NCI-H1694 (cell line): ENCODE data around the gene OR9I1.

ENCODE experiments used
- DNase-seq: peaks from one replicate; lab custom pipeline; 2025; lab: John Stamatoyannopoulos, UW

Gene OR9I1, protein sequence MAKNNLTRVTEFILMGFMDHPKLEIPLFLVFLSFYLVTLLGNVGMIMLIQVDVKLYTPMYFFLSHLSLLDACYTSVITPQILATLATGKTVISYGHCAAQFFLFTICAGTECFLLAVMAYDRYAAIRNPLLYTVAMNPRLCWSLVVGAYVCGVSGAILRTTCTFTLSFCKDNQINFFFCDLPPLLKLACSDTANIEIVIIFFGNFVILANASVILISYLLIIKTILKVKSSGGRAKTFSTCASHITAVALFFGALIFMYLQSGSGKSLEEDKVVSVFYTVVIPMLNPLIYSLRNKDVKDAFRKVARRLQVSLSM

DNA sequence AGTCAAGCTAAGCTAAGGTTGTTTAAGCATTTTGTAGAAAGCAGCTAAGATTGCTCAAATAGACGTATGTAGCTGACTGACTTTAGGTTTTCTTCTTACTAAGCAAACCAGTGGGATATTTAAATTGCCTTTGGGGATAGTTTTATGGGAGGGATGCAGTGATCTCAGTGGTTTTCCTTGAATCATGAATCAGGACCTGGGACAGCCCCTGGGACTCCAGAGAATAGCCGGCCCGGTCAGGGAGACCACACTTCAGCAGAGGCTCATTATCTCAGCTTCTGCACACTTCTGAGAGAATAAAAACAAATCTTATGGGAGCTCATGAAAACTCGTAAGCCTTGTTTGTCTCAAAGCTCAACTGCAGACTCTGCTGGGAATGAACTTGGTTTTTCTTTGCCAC lies at the start of gene OR9I1:
TSS of gene OR9I1 (minus strand) at position 62 of the 400 bp plus-strand sequence. CDS start 6,086 bp downstream, outside the sequence.
- DNase-seq: no peak

DNA sequence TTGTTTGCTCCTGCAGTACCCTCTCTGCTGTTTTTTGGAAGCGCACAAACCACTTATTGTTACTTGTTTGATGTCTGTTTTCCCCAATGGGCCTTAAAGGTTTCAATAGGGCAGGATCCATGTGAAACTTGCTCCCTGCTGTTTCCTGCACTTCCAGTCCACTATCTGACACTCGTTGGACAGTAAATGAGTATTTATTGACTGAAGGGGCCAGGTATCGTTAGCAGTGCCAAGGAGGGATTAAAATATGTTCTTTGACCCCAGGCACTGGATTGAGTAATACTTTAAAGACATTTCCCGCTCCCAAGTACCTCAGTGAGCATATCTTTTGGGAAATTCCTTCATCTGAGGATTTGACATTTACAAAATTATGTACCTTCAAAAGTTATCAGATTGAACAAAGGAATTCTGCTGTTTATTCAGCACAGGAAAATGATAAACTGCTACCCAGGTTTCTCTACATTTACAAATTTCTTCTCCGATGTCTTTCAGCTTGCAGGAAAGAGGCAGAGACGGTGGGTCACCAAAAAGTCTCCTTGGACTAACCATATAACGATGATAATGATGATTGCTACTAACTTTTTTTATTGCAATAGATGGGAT lies 40.3 kb upstream of the OR9I1 start:
- DNase-seq: no peak

DNA sequence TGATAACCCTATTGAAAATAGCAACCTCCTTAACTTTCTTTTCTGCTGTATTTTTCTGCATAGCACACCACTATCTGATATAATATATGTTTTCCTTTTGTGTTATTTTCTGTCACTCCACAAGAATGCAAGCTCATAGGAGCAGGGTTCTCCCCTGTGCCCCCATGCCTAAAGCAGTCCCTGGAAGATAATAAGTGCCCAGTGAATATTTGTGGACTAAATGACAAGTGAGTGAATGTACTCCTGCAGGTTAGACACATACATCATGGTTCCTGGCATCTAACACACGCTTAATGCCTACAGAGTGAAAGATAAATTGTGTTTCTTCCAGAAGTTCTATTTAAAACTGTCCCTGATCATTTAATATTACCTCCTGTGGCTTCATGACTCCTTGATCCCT lies 39.7 kb upstream of the OR9I1 start:
- no peak for DNase-seq

DNA sequence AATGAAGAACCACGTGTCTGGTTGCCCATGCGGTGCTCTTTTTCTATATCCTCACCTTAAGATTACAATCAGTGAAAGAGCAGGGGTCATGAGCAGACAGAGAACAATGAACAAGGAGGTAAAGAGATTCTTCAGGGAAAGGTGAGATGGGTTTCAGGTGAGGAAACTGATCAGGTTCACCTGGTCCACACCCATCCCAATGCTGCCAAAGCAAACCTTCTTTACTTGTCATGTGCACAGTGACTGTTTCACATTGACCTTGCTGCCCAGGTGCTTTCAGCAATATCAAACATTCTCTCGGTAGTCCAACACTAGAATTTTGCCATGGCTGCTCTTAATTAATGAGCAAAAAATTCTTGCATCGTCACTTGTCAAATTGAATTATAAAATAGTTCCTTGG lies 39.1 kb upstream of the OR9I1 start:
- DNase-seq: no peak

DNA sequence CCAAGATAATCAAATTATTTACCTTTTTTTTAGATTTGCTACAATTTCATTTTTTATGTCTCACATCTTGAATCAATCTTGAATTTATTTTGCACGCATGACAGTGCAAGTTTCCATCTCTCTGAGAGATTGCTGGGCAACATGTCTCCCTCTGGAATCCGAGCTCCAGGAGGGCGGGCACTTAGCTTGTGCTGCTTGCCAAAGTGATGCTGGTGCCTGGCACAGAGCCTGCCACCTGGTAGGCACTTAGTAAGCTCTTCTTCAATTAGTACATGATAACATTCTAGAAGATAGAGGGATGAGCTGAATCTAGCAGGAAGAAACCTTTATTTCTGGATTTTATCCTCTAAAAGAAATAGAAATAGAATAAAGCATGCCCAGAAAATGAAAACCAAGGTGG lies 27.5 kb upstream of the OR9I1 start:
- DNase-seq: no peak

DNA sequence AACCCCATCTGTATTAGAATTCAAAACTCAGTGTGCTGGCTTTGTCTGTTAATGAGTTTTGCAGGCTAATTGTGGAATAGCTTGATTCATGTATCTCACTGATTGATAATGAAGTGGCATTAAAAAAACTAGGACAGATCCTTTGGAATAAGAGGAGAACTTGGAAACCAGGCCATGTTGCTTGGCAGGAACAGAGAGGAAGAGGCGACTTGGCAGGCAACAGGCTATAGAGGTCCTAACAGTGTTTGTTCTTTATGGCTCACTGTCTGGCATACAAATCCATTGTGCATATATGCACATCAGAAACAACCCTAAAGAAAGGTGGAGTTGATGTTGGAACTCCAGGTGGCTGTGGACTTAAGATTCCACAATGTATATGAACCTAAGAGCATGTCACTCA lies 17.4 kb upstream of the OR9I1 start:
- DNase-seq: no peak

DNA sequence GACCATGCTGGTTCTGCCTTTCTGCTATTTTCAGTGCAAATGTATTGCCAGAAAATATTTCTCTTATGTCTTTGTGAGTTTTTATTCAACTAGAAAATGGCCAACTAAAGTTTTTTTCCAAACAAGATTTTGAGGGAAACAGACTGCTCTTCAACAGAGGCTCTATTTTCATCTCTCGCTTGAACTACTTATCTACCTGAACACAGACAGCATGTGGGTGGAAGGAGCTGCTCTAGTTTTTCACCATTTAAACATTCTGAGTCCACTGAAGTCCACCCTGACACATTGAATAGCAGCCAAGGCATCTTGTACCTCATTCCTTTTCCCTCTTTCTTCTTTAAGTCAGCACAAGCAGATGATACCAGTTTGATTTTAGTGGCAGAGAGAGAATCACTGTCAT lies 9.8 kb upstream of the OR9I1 start:
- no peak for DNase-seq

DNA sequence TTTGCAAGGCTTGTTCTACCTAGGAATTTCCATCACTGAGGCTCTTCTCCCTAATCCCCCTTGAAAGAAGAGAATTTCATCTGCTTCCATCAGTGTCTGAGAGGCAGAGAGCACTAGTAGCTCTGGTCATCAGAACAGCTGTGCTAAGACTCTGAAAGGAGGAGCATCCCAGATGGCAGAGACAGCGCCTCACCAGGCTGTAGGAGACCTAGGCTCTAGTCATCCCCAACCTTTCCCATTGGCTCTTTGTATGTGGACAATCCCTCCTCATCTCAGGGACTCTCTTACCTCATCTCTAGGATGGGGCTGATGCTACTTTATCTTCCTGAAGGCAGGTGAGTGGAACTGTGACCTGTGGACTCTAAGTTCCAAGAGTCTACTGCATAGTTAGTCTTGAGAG lies 8.8 kb upstream of the OR9I1 start:
- DNase-seq: no peak

DNA sequence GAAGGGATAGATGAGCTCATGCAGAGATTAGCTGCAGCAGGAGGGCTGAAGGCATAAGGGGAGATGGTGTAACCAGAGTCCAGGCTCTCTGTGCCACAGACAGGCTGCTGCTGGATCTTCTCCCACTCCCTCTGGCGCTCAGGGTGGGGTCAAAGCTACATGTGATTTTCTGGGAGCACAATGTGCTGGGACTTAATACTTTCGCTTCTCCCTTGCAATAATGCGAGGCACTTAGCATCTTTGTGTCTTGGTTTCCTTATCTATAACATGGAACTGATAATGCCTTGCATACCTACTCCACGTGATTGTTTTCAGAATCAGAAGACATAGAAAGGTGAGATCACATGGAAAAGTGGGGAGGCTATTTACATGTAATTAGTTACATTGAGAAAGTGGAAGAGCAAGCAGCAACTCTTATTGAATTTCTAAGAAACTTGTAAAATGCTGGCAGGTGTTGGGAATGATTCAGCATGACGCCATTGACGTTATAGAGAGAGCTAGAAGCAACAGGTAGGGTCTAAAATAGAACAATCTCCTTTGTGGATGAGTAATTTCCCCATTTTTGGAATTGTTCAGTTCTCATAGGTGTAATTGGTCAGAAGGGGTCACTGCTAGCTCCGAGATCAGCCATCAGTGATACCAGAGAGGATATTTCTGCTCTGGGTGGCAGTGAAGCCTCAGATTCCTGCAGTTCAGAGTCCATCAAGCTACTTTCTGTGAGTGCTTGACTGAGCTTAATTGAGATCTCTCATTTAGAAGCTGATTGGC lies 8.2 kb upstream of the OR9I1 start:
- no peak for DNase-seq

DNA sequence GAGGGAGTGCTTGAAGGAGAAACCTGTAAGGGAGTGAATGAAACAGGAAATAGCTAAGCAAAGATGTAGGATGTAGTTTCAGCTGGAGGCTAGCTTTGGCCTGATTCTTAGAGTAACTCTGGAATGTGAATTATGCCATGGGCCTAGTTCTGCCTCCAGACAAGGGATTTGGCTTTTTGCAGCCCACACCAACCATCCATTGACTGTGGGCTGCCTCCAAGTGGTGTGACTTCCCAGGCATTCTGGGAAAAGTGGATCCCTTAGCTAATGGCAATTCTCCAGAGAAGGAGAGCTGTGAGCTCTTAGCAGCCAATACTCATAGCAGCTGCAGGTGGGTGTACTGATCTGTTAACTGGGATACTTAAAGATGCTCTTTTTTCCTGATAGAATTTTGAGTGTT lies 2.0 kb upstream of the OR9I1 start:
- no peak for DNase-seq

DNA sequence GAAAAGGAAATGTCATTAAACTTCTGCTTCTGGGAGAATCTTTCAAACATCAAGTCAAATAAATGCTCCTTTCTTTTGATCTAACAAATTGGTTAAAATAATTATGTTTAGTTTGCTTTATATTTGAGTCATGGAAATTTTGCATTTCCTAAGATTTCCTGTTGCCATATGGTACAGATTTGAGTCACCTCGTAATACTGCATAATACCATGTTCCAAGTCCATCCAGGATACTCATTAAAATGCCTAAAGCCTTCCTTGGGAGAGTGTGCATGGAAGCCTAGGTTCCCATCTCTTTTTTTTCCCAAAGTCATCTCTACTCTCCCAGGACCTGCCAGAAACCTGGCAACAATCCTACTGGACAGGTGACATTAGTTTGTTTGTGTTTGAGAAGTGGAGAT lies 4.2 kb downstream of the OR9I1 start:
- DNase-seq: no peak

DNA sequence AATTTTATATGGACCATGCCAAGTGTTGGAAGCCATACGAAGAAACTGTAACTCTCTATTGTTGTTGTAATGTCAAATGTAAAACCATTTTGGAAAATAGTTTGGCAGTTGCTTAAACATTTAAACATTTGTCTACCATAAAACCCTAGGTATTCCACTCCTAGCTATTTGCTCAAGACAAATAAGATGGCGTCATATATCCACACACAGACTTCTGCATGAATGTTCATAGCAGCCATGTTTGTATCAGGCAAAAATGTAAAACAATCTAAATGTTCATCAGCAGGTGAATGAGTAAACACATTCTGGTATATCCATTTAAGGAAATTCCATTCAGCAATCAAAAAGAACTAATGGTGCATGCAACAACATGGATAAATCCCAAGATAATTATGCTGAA lies 27.9 kb downstream of the OR9I1 start:
- DNase-seq: no peak

DNA sequence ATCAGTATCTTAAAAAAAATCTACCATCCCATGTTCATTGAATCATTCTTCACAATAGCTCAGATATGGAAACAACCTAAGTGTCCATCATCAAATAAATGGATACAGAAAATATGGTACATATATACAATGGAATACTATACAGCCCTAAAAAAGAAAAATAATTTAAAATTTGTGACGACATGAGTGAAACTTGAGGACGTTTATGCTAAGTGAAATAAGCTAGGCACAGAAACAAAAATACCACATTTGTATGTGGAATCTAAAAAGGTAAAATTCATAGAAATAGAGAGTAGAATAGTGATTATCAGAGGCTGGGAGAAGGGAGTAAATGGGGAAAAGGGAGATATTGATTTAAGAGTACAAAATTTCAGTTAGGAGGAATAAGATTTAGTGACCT lies 38.8 kb downstream of the OR9I1 start:
- DNase-seq: no peak

DNA sequence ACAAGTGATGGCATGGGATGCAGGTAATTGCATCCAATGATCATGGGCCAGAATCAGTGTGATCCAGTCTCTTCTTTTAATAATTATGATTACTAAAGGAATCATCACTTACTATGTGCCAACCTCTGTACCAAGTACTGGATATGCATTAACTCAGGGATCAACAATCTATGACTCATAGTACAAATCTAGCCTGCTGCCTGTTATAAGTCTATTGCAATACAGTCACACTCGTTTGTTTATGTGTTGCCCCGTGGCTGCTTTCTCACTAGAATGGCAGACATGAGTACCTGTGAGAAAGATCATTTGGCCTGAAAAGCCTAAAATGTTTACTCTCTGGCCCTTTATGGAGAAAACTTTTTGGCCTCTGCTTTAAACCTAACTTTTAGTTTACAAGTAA lies 49.5 kb downstream of the OR9I1 start:
- no peak for DNase-seq

DNA sequence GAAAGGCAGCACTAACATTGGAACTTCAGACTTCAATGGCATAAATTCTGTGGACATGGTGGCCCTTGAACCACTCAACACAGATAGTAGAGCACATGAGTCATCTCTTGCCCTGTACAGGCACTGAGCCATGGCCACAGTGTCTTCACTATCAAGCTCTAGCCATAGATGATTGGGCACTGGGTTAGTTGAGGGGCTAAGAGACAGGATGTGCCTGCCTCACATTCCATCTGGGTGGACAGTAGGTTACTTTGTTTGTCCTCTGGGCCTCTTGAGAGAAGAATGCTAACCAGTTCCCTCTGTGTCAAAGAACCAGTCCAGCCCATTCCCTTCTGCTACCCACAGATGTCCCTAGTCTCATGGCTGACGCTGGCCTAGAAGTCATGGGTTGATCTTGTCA lies 54.7 kb downstream of the OR9I1 start:
- no peak for DNase-seq

DNA sequence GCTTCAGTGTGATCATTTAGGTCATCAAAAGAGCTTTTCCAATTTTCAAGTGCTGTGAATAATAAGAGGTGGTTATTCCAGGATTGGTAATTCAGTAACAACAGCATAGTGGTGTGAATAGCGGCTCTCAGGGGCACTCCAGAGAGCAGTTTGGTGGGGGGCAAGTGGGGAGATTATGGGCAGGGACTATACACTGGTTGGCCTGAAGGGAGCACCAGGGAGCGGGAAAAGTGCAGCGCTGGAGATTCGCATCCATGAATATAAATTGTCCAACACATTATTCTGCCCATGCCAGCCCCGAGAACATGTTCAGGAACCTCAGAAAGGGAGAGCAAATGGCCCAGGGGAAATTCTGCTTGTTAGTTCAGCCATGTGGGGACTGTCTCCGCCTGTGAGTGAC lies 56.7 kb downstream of the OR9I1 start:
- no peak for DNase-seq

DNA sequence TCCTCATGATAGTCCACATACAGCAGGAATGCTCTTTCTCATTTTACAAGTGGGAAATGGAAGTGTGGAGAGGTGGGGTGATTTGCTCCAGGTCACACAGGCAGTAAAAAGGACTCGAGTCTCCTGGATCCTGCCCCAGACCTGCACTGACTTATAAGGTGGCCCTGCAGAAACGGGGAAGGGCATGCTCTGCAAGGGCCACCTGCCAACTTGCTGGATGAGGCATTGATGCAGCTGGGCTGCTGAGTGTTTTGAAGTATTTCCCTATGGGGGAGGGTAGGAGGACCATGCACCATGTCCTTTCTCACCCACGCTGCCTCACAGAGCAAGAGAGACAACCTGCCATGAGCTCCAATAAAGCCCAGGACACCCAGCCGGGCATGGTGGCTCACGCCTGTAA lies 57.6 kb downstream of the OR9I1 start:
- no peak for DNase-seq
